HepG2 (cell line): ENCODE data around the gene CCDC83. TPM values are rescaled to one million over a fixed set of nuclear protein-coding genes. Genes with fewer than 3 reads are reported as not detected.

ENCODE experiments used
- ATAC-seq: fragments of 200-7000 bp; cut with Tn5 transposase; 3 replicates; pipeline ENCODE4 v1.9.1; 2020; ENCODE audit warnings: mild to moderate bottlenecking, moderate library complexity
- BruUV-seq: library from RNA; stranded (reverse); fragments of 400-500 nt; replicated peaks from 2 replicates; lab custom pipeline; 2021; lab: Mats Ljungman, UMichigan
- CTCF ChIA-PET: fragments of 300-600 bp; formaldehyde crosslinking; extraction: SDS; loops from one replicate; lab custom pipeline; 2021; ENCODE audit warnings: low total read pairs, inconsistent platforms, low intra/inter-chr PET ratio; lab: Yijun Ruan, JAX
- POLR2A ChIA-PET: fragments of 350-600 bp; sonication (Branson Sonifier 250); formaldehyde crosslinking; loops from one replicate; lab custom pipeline; 2020; ENCODE audit warnings: antibody characterized with exemption, inconsistent platforms; lab: Yijun Ruan, JAX
- DNase-seq: peaks from one replicate; pipeline ENCODE4 v3.0.0-alpha.2; 2015; ENCODE audit warnings: low spot score
- FAIRE-seq: peaks from 3 replicates; lab custom pipeline; 2011; peaks lifted over from hg19 to GRCh38; lab: Jason Lieb, UNC
- H2AFZ ChIP-seq: one replicate; pipeline ENCODE4 v1.6.1; 2011; ENCODE audit warnings: low read length, inconsistent platforms
- H3K27ac ChIP-seq: fragments of 300-600 bp; 3 replicates; pipeline ENCODE4 v1.8.0; 2011; ENCODE audit warnings: mixed run types, mild to moderate bottlenecking, mixed read lengths, low read length, inconsistent platforms; ENCODE audit not compliant: insufficient read depth; ENCODE audit errors: extremely low read length
- H3K27me3 ChIP-seq, 2 experiments: fragments of 200-600 bp in 1 of 2; 2 replicates in 1 of 2; 3 replicates in 1 of 2; pipeline versions ENCODE4 v1.6.0 to v1.8.0; 2011; ENCODE audit warnings: low read length in 2 of 2, mild to moderate bottlenecking in 2 of 2, moderate library complexity in 2 of 2, inconsistent platforms in 1 of 2; ENCODE audit not compliant: insufficient read depth in 2 of 2, control insufficient read depth in 1 of 2
- H3K36me3 ChIP-seq, 2 experiments: fragments of 200-600 bp in 1 of 2; replicated peaks in 1 of 2; 2 replicates in 1 of 2; 3 replicates in 1 of 2; pipeline versions ENCODE4 v1.5.1 to v1.8.0; 2011; ENCODE audit warnings: low read length in 2 of 2, inconsistent platforms in 1 of 2; ENCODE audit not compliant: insufficient read depth in 2 of 2, control insufficient read depth in 1 of 2
- H3K4me1 ChIP-seq: 2 replicates; pipeline ENCODE4 v1.5.1; 2012; ENCODE audit warnings: low read length, inconsistent platforms; ENCODE audit not compliant: insufficient read depth
- H3K4me2 ChIP-seq: 2 replicates; pipeline ENCODE4 v1.6.0; 2011; ENCODE audit warnings: low read depth, low read length, inconsistent platforms
- H3K4me3 ChIP-seq, 3 experiments: fragments of 200-600 bp in 1 of 3; sonication (generic), shearing (Covaris generic) in 1 of 3; replicated peaks in 1 of 3; 2 replicates each; pipeline ENCODE4 v1.5.1; 2011 to 2016; ENCODE audit warnings: low read length in 3 of 3, inconsistent platforms in 2 of 3, low read depth in 2 of 3, mild to moderate bottlenecking in 2 of 3, control low read depth in 1 of 3, mixed read lengths in 1 of 3; ENCODE audit not compliant: insufficient read depth in 1 of 3
- H3K79me2 ChIP-seq: one replicate; pipeline ENCODE4 v1.6.1; 2011; ENCODE audit warnings: low read length, inconsistent platforms; ENCODE audit not compliant: insufficient read depth
- H3K9ac ChIP-seq: 2 replicates; pipeline ENCODE4 v1.6.0; 2011; ENCODE audit warnings: mild to moderate bottlenecking, low read depth, low read length, inconsistent platforms; ENCODE audit not compliant: insufficient read depth
- H3K9me3 ChIP-seq: 2 replicates; pipeline ENCODE4 v1.5.1; 2012; ENCODE audit warnings: mild to moderate bottlenecking, low read length
- H4K20me1 ChIP-seq: 2 replicates; pipeline ENCODE4 v1.6.0; 2011; ENCODE audit warnings: inconsistent platforms, mild to moderate bottlenecking, low read length, moderate library complexity; ENCODE audit not compliant: insufficient read depth
- HHEX ChIP-seq: IDR thresholded peaks from 2 replicates; pipeline ENCODE4 v1.6.1; 2016; ENCODE audit warnings: control low read depth
- JUNB ChIP-seq: sonication (generic); formaldehyde crosslinking; IDR thresholded peaks from 2 replicates; pipeline ENCODE4 v1.8.0; 2022; ENCODE audit warnings: missing genetic modification reagents, mild to moderate bottlenecking, borderline replicate concordance
- U2AF2 ChIP-seq: fragments of 200-400 bp; formaldehyde crosslinking; IDR thresholded peaks from 2 replicates; pipeline ENCODE4 v1.6.1; 2017; ENCODE audit warnings: low read depth, mild to moderate bottlenecking, low read length
- ZNF260 ChIP-seq: sonication (generic); formaldehyde crosslinking; IDR thresholded peaks from 2 replicates; pipeline ENCODE4 v1.4.0; 2020; ENCODE audit warnings: missing genetic modification reagents, low read depth, mild to moderate bottlenecking, borderline replicate concordance
- ZNF614 ChIP-seq: IDR thresholded peaks from 2 replicates; pipeline ENCODE4 v1.6.1; 2018; ENCODE audit warnings: missing biosample characterization, missing genetic modification reagents, inconsistent platforms, borderline replicate concordance
- WGBS: methylation state at CpG from one replicate; pipeline ENCODE4 v1.1.6; 2017; ENCODE audit warnings: low lambda C conversion rate; 5-methylcytosine and 5-hydroxymethylcytosine counted together
- in situ Hi-C: cut with HindIII; loops from 2 replicates; pipeline ENCODE4 v1.10.0; 2017; ENCODE audit warnings: low pct_unique_long_range_greater_than_20kb; ENCODE audit not compliant: extremely low pct_ligation_motif_present
- intact Hi-C: fragments of 100-400 bp; cut with micrococcal nuclease; formaldehyde crosslinking; loops from one replicate; pipeline ENCODE4 v1.10.0; 2022; ENCODE audit not compliant: unreplicated experiment
- polyA plus RNA-seq, 8 experiments: library from polyadenylated mRNA; depleted of rRNA in 3 of 8; stranded (reverse) in 7 of 8; unstranded in 1 of 8; fragments of >200 nt; fragmentation: Illumina TruSeq in 4 of 8; extraction: Trizol in 4 of 8; gene quantifications; 2 replicates each; pipeline versions ENCODE4 v1.2.1 to v1.2.3, GENCODE V29; 2011 to 2016; ENCODE audit warnings: low read depth in 4 of 8, missing spikeins in 1 of 8, mixed read lengths in 1 of 8; ENCODE audit not compliant: insufficient read depth in 1 of 8
- total RNA-seq, 5 experiments: library from RNA; depleted of rRNA; stranded (reverse); fragments of >200 nt; fragmentation: Illumina TruSeq; extraction: Trizol; gene quantifications; 2 replicates each; pipeline ENCODE4 v1.2.3, GENCODE V29; 2016; ENCODE audit warnings: low read depth in 1 of 5
- TF ChIP-seq, protein P1 (sequence below): sonication (generic); formaldehyde crosslinking; IDR thresholded peaks from 2 replicates; pipeline ENCODE4 v1.8.0; 2022; ENCODE audit warnings: low read depth, missing genetic modification reagents
- TF ChIP-seq, protein P2 (sequence below): sonication (generic); formaldehyde crosslinking; IDR thresholded peaks from 2 replicates; pipeline ENCODE4 v1.4.0; 2020; ENCODE audit warnings: mild to moderate bottlenecking, missing genetic modification reagents

The CCDC83 gene
- total and polyA plus RNA-seq, 2 of the 13 experiments (the other 11 are each of a cell fraction or from before 2014, with no cell fraction given) = not detected

DNA sequence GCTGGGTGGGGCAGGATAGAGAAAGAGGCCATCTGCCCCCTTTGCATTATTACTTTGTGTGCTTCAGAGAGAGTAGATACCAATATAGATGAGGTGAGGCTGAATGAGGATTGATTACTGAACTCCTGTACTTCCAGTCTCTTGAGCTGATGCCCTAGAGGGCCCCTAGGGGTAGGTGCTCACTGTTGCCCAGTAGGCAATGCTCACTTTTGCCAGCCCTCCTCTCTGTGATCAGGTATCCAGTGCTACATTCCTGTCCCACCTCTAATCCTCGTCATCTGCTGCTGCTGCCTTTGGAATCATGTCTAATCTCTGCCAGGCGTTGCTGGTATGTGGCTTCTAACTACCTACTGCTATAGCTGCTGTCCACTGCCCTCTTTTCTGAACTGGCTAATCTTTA is 57.2 kb downstream of the CCDC83 start:
- FAIRE-seq (no peak), DNase-seq (no peak), ATAC-seq (no peak)
- POLR2A ChIA-PET = no interaction called here
- no peak for TF ChIP-seq ZNF260
- Histone ChIP-seq H3K4me2 (no peak overlapping the region), H3K27me3 (no peaks in the 10 kb centered on the region), H3K9ac (no peak overlapping the region), H2AFZ (no peak overlapping the region), H3K36me3 (no peaks in the 10 kb centered on the region), H3K27ac (no peak overlapping the region), H3K79me2 (no peaks in the 10 kb centered on the region), H3K4me3 (no peak overlapping the region), H4K20me1 (no peaks in the 10 kb centered on the region), H3K9me3 (peaks cover 7% of the 10 kb centered on the region), H3K4me1 (no peaks in the 10 kb centered on the region)
- intact Hi-C loops = no loop called here
- CTCF ChIA-PET = no interaction called here
- in situ Hi-C loops = no loop called here
- WGBS = 93% methylated on average over 2 of the region's 2 CpGs
- BruUV-seq = no TSS peak

DNA sequence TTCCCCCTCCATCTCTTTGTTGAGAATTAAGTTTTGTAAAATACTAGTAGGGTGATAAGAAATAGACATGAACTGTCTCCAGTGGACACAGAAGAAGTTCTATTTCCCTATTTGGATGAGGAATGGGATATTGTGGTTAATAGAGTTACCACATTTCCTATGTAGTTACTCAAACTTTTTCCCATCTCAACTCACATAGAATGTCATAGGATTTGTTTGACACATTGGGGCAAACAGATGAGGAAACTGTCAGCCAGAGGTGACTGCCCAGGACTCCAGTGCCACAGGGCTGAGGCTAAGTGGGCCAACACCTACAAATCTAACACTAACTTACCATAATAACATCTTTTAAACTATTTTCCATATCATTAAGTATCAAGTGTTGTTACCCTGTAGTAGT is 58.3 kb downstream of the CCDC83 start:
- no peak overlapping the region for H3K27ac ChIP-seq
- no peak overlapping the region for H3K4me2 ChIP-seq
- no peaks in the 10 kb centered on the region for H3K79me2 ChIP-seq
- FAIRE-seq (no peak), DNase-seq (no peak), ATAC-seq (no peak)
- no peak overlapping the region for H3K4me3 ChIP-seq
- TF ChIP-seq U2AF2 = no peak
- TF ChIP-seq, protein P1, sequence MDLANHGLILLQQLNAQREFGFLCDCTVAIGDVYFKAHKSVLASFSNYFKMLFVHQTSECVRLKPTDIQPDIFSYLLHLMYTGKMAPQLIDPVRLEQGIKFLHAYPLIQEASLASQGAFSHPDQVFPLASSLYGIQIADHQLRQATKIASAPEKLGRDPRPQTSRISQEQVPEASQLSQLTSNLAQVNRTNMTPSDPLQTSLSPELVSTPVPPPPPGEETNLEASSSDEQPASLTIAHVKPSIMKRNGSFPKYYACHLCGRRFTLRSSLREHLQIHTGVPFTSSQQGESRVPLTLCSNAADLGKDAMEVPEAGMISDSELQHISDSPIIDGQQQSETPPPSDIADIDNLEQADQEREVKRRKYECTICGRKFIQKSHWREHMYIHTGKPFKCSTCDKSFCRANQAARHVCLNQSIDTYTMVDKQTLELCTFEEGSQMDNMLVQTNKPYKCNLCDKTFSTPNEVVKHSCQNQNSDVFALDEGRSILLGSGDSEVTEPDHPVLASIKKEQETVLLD = no peak
- TF ChIP-seq JUNB = no peak
- TF ChIP-seq, protein P2, sequence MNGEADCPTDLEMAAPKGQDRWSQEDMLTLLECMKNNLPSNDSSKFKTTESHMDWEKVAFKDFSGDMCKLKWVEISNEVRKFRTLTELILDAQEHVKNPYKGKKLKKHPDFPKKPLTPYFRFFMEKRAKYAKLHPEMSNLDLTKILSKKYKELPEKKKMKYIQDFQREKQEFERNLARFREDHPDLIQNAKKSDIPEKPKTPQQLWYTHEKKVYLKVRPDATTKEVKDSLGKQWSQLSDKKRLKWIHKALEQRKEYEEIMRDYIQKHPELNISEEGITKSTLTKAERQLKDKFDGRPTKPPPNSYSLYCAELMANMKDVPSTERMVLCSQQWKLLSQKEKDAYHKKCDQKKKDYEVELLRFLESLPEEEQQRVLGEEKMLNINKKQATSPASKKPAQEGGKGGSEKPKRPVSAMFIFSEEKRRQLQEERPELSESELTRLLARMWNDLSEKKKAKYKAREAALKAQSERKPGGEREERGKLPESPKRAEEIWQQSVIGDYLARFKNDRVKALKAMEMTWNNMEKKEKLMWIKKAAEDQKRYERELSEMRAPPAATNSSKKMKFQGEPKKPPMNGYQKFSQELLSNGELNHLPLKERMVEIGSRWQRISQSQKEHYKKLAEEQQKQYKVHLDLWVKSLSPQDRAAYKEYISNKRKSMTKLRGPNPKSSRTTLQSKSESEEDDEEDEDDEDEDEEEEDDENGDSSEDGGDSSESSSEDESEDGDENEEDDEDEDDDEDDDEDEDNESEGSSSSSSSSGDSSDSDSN (CRISPR knock-in tag) = no peak
- no peak for TF ChIP-seq HHEX (CRISPR knock-in tag)
- no peak for TF ChIP-seq ZNF614 (CRISPR knock-in tag)
- POLR2A ChIA-PET = no interaction called here
- H4K20me1 ChIP-seq = no peaks in the 10 kb centered on the region
- CTCF ChIA-PET = no interaction called here
- no peaks in the 10 kb centered on the region for H3K36me3 ChIP-seq
- no peaks in the 10 kb centered on the region for H3K27me3 ChIP-seq
- no peak overlapping the region for H3K9ac ChIP-seq
- peaks cover 6% of the 10 kb centered on the region for H3K4me1 ChIP-seq
- in situ Hi-C loops = no loop called here
- H2AFZ ChIP-seq = no peak overlapping the region
- peaks cover 7% of the 10 kb centered on the region for H3K9me3 ChIP-seq
- intact Hi-C loops = no loop called here
- BruUV-seq = no TSS peak
